HG02943 (cell line): Measurements from ENCODE around the gene ST6GALNAC2.
"Not testable (repeated sequence)": the region's sequence is repeated elsewhere in the genome, so short reads cannot be mapped to it uniquely, and the experiment has no call there.

ENCODE experiments used
- ATAC-seq: cut with Tn5 transposase; IDR thresholded peaks from one replicate; pipeline ENCODE4 v1.9.1; 2021; ENCODE audit warnings: mild to moderate bottlenecking, low read depth, moderate library complexity; ENCODE audit not compliant: unreplicated experiment

The ST6GALNAC2 gene

DNA sequence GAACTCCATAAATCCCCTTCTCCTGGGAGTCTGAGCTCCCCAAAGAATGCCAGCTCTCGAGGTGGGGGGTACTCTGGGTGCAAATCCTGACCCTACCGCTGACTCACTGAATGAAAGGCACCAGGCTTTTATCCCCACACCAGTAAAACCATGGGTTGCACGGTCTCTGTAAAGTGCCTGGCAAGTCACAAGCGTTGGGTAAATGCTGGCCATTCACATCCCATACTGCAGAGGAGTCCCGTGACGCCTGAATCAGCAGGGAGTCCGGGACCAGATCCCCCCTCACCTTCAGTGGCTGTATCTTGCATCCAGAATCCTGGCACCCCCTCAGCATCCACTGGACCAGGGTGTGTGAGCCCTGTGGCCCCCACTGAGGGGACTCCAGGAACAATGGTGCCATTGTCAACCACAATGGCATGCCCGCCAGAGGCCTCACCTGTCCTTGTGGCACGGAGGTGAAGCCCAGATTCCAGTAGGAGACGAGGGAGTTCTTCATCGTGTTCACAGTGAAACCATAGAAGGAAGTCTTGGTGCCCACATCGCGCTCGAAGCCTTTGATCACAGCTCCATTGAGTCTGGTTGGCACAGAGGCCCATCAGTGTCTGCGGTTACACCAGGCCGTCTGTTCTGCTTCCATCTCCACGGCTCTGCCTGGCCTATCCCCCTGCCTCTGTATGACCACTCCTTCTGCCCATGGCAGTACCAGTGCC lies 13.3 kb downstream of the ST6GALNAC2 start:
- no peak for ATAC-seq

DNA sequence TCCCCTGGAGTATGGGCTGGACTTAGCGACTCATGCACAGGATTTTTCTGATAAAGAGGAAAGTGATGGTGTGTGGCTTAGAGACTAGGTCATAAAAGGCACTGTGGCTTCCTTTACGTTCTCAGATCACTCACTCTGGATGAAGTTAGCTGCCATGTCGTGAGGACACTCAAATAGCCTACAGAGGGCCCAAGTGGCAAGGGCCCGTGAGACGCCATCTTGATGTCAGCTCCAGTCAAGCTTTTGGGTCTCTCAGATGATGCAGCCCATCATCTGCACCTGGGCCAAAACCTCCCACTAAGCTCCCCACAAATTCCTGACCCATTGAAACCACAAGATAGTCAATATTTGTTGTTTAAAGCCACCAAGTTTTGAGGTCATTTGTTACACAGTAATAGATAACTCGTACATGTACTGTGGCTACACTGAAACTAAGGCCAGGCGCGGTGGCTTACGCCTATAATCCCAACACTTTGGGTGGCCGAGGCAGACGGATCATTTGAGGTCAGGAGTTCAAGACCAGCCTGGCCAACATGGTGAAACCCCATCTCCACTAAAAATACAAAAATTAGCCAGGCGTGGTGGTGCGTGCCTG lies 14.7 kb downstream of the ST6GALNAC2 start:
- ATAC-seq, result no peak

GRCh38 chr17:76570457-76570856 lies 15.2 kb downstream of the ST6GALNAC2 start:
- no peak for ATAC-seq

- ATAC-seq, result no peak
These were observed 15.9 kb downstream of the ST6GALNAC2 start for GRCh38 chr17:76569607-76570279.

- ATAC-seq, result no peak
These were observed 16.8 kb downstream of the ST6GALNAC2 start for GRCh38 chr17:76568811-76569221.

GRCh38 chr17:76567634-76568432 lies 17.8 kb downstream of the ST6GALNAC2 start:
- ATAC-seq, result no peak

GRCh38 chr17:76566988-76567431 lies 18.6 kb downstream of the ST6GALNAC2 start:
- ATAC-seq, result no peak

DNA sequence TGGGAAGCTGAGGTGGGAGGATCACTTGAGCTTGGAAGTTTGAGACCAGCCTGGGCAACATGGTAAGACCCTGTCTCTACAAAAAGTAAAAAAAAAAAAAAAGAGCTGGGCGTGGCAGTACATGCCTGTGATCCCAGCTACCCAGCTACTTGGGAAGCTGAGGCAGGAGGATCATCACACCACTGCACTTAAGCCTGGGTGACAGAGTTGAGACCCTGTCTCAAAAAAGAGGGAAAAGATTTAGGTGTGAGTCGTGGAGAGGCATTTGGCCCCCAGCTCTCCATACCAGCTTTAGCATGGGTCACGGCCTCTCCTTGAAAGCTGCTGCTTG lies 19.1 kb downstream of the ST6GALNAC2 start:
- no peak for ATAC-seq

- ATAC-seq, result no peak
These were observed 19.7 kb downstream of the ST6GALNAC2 start for GRCh38 chr17:76565728-76566612.

DNA sequence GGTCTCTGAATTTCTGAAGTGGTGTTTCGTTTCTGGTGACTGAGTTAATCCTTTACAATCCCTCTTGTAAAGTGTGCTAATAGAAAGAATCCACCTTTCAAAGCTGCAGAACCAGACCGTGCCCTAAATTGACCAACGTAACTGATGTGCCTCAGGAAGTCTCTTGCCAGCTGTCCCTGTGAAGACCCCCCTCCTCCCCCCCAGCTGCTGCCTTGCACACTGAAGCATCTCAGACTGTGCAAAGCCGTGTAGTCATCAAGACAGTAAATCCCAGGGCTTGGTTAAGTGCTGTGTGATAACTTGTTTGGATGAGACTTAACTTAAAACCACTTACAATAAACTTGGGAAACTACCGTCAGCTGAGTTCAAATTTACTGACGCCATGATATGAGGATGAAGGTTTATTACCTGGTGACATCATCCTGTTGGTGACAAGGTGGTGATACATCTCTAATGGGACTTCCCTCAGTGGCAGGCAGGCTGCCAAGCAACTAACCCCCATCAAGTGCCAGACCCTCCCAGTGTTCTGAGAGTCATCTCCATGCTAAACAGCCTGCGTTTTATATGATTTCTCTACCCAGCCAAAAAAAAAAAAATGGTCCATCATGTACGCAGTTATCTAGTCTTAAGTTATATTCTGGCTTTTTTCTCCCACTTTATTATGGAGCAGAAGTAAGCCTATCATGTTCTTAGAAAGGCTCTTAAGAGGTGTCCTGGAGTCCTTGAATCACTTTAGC lies 20.5 kb downstream of the ST6GALNAC2 start:
- not testable (repeated sequence) for ATAC-seq

DNA sequence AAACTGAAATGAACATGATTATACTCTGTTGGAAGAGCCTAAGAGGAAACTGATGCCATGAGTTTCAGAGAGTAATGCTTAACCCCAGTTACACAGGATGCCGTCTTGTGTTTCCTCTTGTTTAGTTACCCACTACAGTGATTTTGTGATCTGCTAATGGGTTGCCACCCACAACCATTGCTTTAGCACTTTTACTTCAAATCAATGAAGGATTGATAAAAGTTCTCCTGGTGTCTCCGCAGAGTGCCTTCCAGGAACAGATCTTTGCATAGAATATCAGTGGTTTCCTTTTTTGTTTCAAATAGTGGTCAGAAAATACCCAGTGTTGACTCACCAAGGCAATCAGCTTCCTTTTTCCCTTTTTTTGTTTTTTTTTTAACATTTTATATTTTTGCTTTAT lies 22.3 kb downstream of the ST6GALNAC2 start:
- not testable (repeated sequence) for ATAC-seq

GRCh38 chr17:76562734-76563148 lies 22.9 kb downstream of the ST6GALNAC2 start:
- ATAC-seq, result no peak

GRCh38 chr17:76561799-76562268 lies 23.8 kb downstream of the ST6GALNAC2 start:
- no peak for ATAC-seq

DNA sequence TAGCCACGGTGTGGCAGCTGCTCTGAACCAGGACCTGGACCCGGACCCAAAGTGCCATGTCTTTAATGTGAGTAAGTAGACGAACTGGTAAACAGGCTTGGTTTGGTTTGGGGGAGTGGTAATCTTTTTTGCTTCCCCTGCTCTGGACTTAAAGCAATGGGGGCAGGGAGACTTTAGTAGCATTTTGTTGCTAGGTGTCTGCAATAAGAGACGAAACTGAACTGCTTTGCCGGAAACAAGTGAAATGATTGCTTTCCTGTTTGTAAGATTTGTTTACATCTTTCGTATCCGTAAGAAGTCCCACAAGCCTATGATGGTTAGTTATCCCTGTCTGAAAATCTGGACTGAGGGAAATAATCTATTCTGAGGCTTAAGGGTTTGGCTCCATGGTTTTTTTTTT lies 24.3 kb downstream of the ST6GALNAC2 start:
- no peak for ATAC-seq

DNA sequence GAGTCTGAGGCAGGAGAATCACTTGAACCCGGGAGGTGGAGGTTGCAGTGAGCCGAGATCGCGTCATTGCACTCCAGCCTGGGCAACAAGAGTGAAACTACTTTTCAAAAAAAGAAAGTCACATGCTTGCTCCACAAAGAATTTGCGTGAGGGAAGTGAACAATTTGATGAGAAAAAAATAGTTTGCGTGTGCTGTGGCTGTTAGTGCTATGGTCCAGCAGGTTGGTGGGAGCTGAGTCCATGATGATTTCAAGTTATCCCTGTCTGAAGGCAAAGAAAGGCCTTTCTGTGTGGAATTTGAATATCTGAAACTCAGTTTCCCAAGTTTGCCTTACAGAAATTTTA lies 24.8 kb downstream of the ST6GALNAC2 start:
- no peak for ATAC-seq

DNA sequence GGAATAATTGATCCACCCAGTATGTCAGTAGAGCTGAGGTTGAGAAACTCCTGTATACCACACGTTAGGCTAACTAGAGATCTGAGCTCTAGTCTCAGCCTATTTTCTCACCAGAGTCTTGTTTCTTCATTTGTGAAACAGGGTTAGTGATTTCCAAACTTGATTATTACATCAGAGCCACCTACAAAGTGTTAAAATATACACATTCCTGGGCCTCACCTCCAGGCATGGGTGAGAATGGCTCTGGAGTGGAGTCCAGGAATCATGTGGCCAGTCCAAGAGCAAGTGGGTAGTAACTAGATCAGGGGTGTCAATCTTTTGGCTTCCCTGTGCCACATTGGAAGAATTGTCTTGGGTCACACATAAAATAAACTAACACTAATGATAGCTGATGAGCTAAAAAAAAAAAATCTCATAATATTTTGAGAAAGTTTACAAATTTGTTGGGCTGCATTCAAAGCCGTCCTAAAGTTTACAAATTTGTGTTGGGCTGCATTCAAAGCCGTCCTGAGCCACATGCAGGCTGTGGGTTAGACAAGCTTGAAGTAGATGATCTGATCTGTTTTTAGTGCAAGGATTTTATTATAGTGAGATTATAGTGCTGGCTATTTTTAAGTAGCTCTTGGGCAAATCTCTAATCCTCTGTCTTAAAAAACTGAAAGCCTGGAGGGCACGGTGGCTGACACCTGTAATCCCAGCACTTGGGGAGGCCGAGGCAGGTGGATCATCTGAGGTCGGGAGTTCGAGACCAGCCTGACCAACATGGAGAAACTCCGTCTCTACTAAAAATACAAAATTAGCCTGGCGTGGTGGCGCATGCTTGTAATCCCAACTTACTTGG lies 25.4 kb downstream of the ST6GALNAC2 start:
- ATAC-seq, result no peak

DNA sequence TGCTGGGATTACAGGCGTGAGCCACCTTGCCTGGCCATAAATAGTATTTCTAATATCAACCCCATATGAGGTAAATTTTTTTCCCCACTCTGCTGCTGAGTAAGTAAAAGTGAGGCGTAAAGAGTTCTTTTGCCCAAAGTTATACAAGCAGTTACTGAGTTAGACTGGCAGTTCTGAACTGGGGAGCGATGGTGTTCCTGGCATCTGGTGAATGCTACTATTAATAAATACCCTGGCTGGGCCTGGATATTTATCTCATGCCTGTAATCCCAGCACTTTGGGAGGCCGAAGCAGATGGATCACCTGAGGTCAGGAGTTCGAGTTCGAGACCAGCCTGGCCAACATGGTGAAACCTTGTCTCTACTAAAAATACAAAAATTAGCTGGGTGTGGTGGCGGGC lies 26.2 kb downstream of the ST6GALNAC2 start:
- not testable (repeated sequence) for ATAC-seq
